Measurements from ENCODE around the gene KRT37.
"Not testable (repeated sequence)": the region's sequence is repeated elsewhere in the genome, so short reads cannot be mapped to it uniquely, and the experiment has no call there.

The KRT37 gene

GRCh38 chr17:41434005-41434404 is 9.6 kb upstream of the KRT37 start:
- FAIRE-seq, result no peak

GRCh38 chr17:41433586-41433985 is 9.2 kb upstream of the KRT37 start:
- no peak for FAIRE-seq

- not testable (repeated sequence) for FAIRE-seq
Measured at GRCh38 chr17:41430376-41430775, 6.0 kb upstream of the KRT37 start.

GRCh38 chr17:41429667-41430066 is 5.3 kb upstream of the KRT37 start:
- no peak for FAIRE-seq

GRCh38 chr17:41428591-41429291 is 4.4 kb upstream of the KRT37 start:
- no peak for FAIRE-seq

- FAIRE-seq, result not testable (repeated sequence)
Measured at GRCh38 chr17:41422586-41422985, 1.8 kb downstream of the KRT37 start.

- FAIRE-seq, result no peak
Measured at GRCh38 chr17:41421617-41422016, 2.8 kb downstream of the KRT37 start.

GRCh38 chr17:41421116-41421515 is 3.3 kb downstream of the KRT37 start:
- FAIRE-seq, result no peak

- FAIRE-seq, result no peak
Measured at GRCh38 chr17:41420134-41420533, 4.3 kb downstream of the KRT37 start.

- FAIRE-seq, result no peak
Measured at GRCh38 chr17:41419716-41420115, 4.7 kb downstream of the KRT37 start.

- FAIRE-seq, result no peak
Measured at GRCh38 chr17:41418116-41418860, 6.1 kb downstream of the KRT37 start.

GRCh38 chr17:41417576-41418015 is 6.8 kb downstream of the KRT37 start:
- no peak for FAIRE-seq

- no peak for FAIRE-seq
Measured at GRCh38 chr17:41417127-41417526, 7.3 kb downstream of the KRT37 start.

GRCh38 chr17:41416479-41416878 is 7.9 kb downstream of the KRT37 start:
- FAIRE-seq, result no peak

GRCh38 chr17:41415833-41416335 is 8.5 kb downstream of the KRT37 start:
- no peak for FAIRE-seq

- no peak for FAIRE-seq
Measured at GRCh38 chr17:41415411-41415810, 9.0 kb downstream of the KRT37 start.

- no peak for FAIRE-seq
Measured at GRCh38 chr17:41413982-41414381, 10.4 kb downstream of the KRT37 start.

GRCh38 chr17:41413353-41413957 is 10.9 kb downstream of the KRT37 start:
- FAIRE-seq, result no peak

- no peak for FAIRE-seq
Measured at GRCh38 chr17:41411072-41411840, 13.1 kb downstream of the KRT37 start.

GRCh38 chr17:41407226-41407625 is 17.2 kb downstream of the KRT37 start:
- no peak for FAIRE-seq

GRCh38 chr17:41406205-41406604 is 18.2 kb downstream of the KRT37 start:
- no peak for FAIRE-seq

- no peak for FAIRE-seq
Measured at GRCh38 chr17:41404024-41404671, 20.2 kb downstream of the KRT37 start.

Data from colon (tissue), 2 donors.